A549 (cell line): ENCODE data around the gene ADIPOQ.

ENCODE experiments used
- CHD4 ChIP-seq: fragments of 200-600 bp; sonication (generic); IDR thresholded peaks from 2 replicates; pipeline ENCODE4 v1.6.1; 2016; ENCODE audit warnings: antibody characterized with exemption, mild to moderate bottlenecking, borderline replicate concordance
- CTCF ChIP-seq: fragments of >200 bp; sonication (Bioruptor Twin); formaldehyde crosslinking; IDR thresholded peaks from 3 replicates; pipeline ENCODE4 v1.5.1; 2016
- EP300 ChIP-seq, 2 experiments: fragments of >200 bp; sonication (Bioruptor Twin); formaldehyde crosslinking; IDR thresholded peaks; 2 replicates in 1 of 2; 3 replicates in 1 of 2; pipeline ENCODE4 v1.6.1; 2016 to 2017
- HOXB5 ChIP-seq: fragments of 250-450 bp; sonication (Bioruptor Pico); IDR thresholded peaks from 2 replicates; pipeline ENCODE4 v1.5.0; 2020; ENCODE audit warnings: mild to moderate bottlenecking, moderate library complexity
- MAX ChIP-seq: IDR thresholded peaks from 2 replicates; pipeline ENCODE4 v1.6.1; 2012
- POLR2A ChIP-seq: IDR thresholded peaks from 2 replicates; pipeline ENCODE4 v1.6.1; 2012; ENCODE audit warnings: mild to moderate bottlenecking, low read length
- RAD21 ChIP-seq, 2 experiments: fragments of >200 bp in 1 of 2; sonication (Bioruptor Twin) in 1 of 2; formaldehyde crosslinking in 1 of 2; IDR thresholded peaks in 1 of 2; conservative IDR thresholded peaks in 1 of 2; 2 replicates in 1 of 2; 3 replicates in 1 of 2; pipeline ENCODE4 v1.6.1; 2012 to 2018; ENCODE audit warnings: inconsistent platforms in 1 of 2
- RFX5 ChIP-seq: fragments of 450-650 bp; IDR thresholded peaks from 2 replicates; pipeline ENCODE4 v1.7.1; 2014; ENCODE audit warnings: antibody characterized with exemption, mild to moderate bottlenecking, moderate library complexity
- RNF2 ChIP-seq: fragments of 200-600 bp; sonication (generic); IDR thresholded peaks from 2 replicates; pipeline ENCODE4 v1.6.1; 2016; ENCODE audit warnings: low read depth, mild to moderate bottlenecking, antibody characterized with exemption, moderate library complexity, borderline replicate concordance

- TF ChIP-seq POLR2A (no peak), HOXB5 (CRISPR knock-in tag) (no peak), MAX (no peak), RFX5 (no peak), EP300 (IDR thresholded peaks at IDR 0.05) (no peak), CTCF (no peak), RAD21 (conservative IDR thresholded peaks at IDR 0.05 in 1 of 2, IDR thresholded peaks at IDR 0.05 in 1 of 2) (no peak), RNF2 (no peak), CHD4 (no peak)
Observed at GRCh38 chr3:186875708-186876107, 33.2 kb downstream of the ADIPOQ start.
